NB4 (cell line): ENCODE data around the gene KIDINS220.

ENCODE experiments used
- DNase-seq: peaks from one replicate; pipeline ENCODE4 v3.0.0; 2010; ENCODE audit warnings: low read depth
- H3K4me3 ChIP-seq: one replicate; pipeline ENCODE4 v1.5.1; 2011; ENCODE audit warnings: mild to moderate bottlenecking, low read depth, low read length, moderate library complexity
- CTCF ChIP-seq: IDR thresholded peaks from one replicate; pipeline ENCODE4 v1.5.1; 2012; ENCODE audit warnings: low read depth, low read length
- MAX ChIP-seq: IDR thresholded peaks from 2 replicates; pipeline ENCODE4 v1.6.1; 2011; ENCODE audit warnings: low read depth, low read length
- MYC ChIP-seq: IDR thresholded peaks from 2 replicates; pipeline ENCODE4 v1.6.1; 2011; ENCODE audit warnings: low read depth, low read length
- POLR2A ChIP-seq: IDR thresholded peaks from 2 replicates; pipeline ENCODE4 v1.6.1; 2011; ENCODE audit warnings: mild to moderate bottlenecking; ENCODE audit not compliant: insufficient read length; ENCODE audit errors: extremely low read depth

Gene KIDINS220

GRCh38 chr2:8800821-8801220 lies 36.6 kb downstream of the KIDINS220 start:
- TF ChIP-seq POLR2A: no peak
- TF ChIP-seq CTCF: no peak
- TF ChIP-seq MYC: no peak
- TF ChIP-seq MAX: no peak
- H3K4me3 ChIP-seq: no peak overlapping the region
- no peak for DNase-seq

DNA sequence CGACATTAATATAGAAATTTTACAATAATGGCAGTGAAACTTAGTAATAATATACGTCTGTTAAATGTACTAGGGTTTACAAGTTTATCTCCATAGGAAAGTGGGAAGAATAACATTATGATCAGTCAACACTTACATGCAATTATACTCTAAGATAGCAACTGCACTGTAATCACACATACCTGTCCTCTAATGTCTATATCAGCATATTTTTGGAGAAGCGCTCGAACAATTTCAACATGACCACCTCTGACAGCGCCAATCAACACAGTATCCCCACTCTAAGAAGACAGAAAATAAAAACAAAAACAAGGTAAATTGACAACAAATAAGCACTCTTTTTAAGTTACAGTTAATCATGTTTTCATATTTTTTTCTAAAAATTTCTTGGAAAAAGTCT lies 37.2 kb downstream of the KIDINS220 start:
- H3K4me3 ChIP-seq: no peak overlapping the region
- no peak for TF ChIP-seq CTCF
- TF ChIP-seq MYC: no peak
- TF ChIP-seq POLR2A: no peak
- TF ChIP-seq MAX: no peak
- DNase-seq: no peak

- H3K4me3 ChIP-seq: no peak overlapping the region
- TF ChIP-seq MYC (no peak), POLR2A (no peak), MAX (no peak), CTCF (no peak)
- no peak for DNase-seq
Measured at GRCh38 chr2:8799004-8799403, 38.4 kb downstream of the KIDINS220 start.

- H3K4me3 ChIP-seq: no peak overlapping the region
- TF ChIP-seq MAX: no peak
- no peak for TF ChIP-seq MYC
- no peak for TF ChIP-seq POLR2A
- TF ChIP-seq CTCF: no peak
- no peak for DNase-seq
Measured at GRCh38 chr2:8798393-8798792, 39.0 kb downstream of the KIDINS220 start.

DNA sequence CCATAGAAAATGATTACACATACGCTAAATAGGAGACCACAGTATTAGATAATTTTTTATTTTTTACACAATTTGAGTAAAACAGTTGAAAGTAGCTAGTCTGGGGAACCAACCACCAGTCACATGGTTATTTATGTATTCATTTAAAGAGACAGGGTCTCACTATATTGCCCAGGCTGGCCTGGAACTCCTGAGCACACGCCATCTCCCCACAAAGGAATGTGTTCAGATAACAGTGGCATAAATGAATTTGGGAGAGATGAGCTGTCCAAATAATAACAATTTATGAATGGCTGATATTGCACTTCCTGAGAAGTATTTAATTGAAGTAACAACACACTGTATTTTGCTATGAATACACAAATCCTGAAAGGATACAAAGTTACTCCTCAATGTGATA lies 39.7 kb downstream of the KIDINS220 start:
- TF ChIP-seq MYC: no peak
- TF ChIP-seq MAX: no peak
- no peak for TF ChIP-seq CTCF
- TF ChIP-seq POLR2A: no peak
- no peak overlapping the region for H3K4me3 ChIP-seq
- DNase-seq: no peak

DNA sequence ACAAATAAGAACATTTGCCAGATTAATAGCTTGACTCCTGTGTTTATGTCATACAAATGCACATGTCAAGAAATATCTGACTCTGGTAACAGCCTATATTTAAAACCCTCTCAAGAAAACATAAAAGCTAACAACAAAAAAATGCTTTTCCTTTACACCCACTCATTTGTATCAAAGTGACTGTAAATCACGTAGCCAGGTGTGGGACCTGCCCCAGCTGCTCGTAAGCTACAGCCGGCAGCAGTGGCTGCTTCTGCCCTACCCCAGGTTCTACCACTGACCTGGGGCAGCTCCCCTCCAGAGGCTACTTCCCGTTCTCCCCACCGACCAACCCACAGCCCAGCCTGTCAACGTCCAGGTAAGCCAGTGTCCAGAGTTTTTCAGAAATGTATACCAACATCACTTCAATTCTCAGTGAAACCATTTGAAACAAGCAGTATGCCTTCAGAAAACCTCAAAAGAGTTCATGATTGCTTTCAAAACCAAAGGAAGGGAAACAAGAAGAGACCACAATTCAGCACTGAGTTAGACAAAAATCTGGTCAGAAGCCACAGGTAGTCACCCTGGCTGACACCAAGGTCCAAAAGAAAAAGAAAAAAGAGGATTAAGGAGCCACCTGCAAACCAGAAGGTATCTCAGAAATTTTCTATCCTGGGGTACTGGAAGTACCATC lies 40.4 kb downstream of the KIDINS220 start:
- no peak for DNase-seq
- TF ChIP-seq MYC: no peak
- TF ChIP-seq MAX: no peak
- TF ChIP-seq CTCF: no peak
- TF ChIP-seq POLR2A: no peak
- H3K4me3 ChIP-seq: no peak overlapping the region
